NT2/D1 (cell line): ENCODE data around the gene GASK1A.

Experiments
- SUZ12 ChIP-seq: IDR thresholded peaks from 2 replicates; pipeline ENCODE4 v1.6.1; 2011; ENCODE audit not compliant: insufficient read length, insufficient read depth; ENCODE audit errors: extremely low read depth
- YY1 ChIP-seq: IDR thresholded peaks from 2 replicates; pipeline ENCODE4 v1.6.1; 2011; ENCODE audit not compliant: insufficient read length, insufficient read depth
- ZNF274 ChIP-seq: IDR thresholded peaks from 2 replicates; pipeline ENCODE4 v1.6.1; 2011; ENCODE audit warnings: mild to moderate bottlenecking, low read depth, low read length

GRCh38 chr3:42964266-42964665, 14.8 kb upstream of the GASK1A start:
- TF ChIP-seq SUZ12 (no peak), YY1 (no peak), ZNF274 (no peak)
